Heart left ventricle (tissue), 16 donors: ENCODE measurements around the gene NEMF. TPM values are rescaled to one million over a fixed set of nuclear protein-coding genes. Genes with fewer than 3 reads are reported as not detected.
A peak's percentile ranks its signal among the peaks of the same experiment; 100 is the strongest.

ENCODE experiments used
- ATAC-seq, 4 donors: fragments of 200-7000 bp; cut with Tn5 transposase; one replicate each; pipeline ENCODE4 v1.9.1; 2020 to 2022; ENCODE audit warnings: moderate library complexity in 4 of 4, mild to moderate bottlenecking in 3 of 4, moderate number of reproducible peaks in 1 of 4
- DNase-seq, 5 donors: peaks; one replicate each; pipeline ENCODE4 v3.0.0-alpha.2; 2020
- H3K27ac ChIP-seq, 12 donors: fragments of 200-600 bp; sonication (generic) in 4 of 12; one replicate each; pipeline versions ENCODE4 v1.5.0 to v1.8.0; 2016 to 2022; ENCODE audit warnings: mild to moderate bottlenecking in 2 of 12
- H3K27me3 ChIP-seq, 9 donors: fragments of 200-600 bp; sonication (generic) in 2 of 9; one replicate each; pipeline versions ENCODE4 v1.5.1 to v1.8.0; 2016 to 2022; ENCODE audit warnings: mild to moderate bottlenecking in 3 of 9
- H3K36me3 ChIP-seq, 9 donors: fragments of 200-600 bp; sonication (generic) in 2 of 9; one replicate each; pipeline versions ENCODE4 v1.5.0 to v1.8.0; 2018 to 2022; ENCODE audit warnings: mild to moderate bottlenecking in 2 of 9
- H3K4me1 ChIP-seq, 12 donors: fragments of 200-600 bp; sonication (generic) in 4 of 12; one replicate each; pipeline versions ENCODE4 v1.5.0 to v1.8.0; 2016 to 2022; ENCODE audit warnings: mild to moderate bottlenecking in 3 of 12
- H3K4me3 ChIP-seq, 12 donors: fragments of 200-600 bp; sonication (generic) in 4 of 12; one replicate each; pipeline versions ENCODE4 v1.5.0 to v1.8.0; 2017 to 2022; ENCODE audit warnings: mild to moderate bottlenecking in 9 of 12, moderate library complexity in 4 of 12
- H3K9me3 ChIP-seq, 12 donors: fragments of 200-600 bp; sonication (generic) in 4 of 12; one replicate each; pipeline versions ENCODE4 v1.5.0 to v1.8.0; 2016 to 2022; ENCODE audit warnings: mild to moderate bottlenecking in 1 of 12
- POLR2A ChIP-seq, 2 donors: fragments of 450-650 bp; IDR thresholded peaks; one replicate each; pipeline ENCODE4 v1.6.1; 2017; ENCODE audit warnings: antibody characterized with exemption in 2 of 2, mild to moderate bottlenecking in 2 of 2, moderate library complexity in 2 of 2
- WGBS, 4 donors: extraction: QIAGEN DNeasy Blood & Tissue Kit in 2 of 4; methylation state at CpG; one replicate each; pipeline versions ENCODE4 v1.1.5 to v1.1.7; 2013 to 2018; 5-methylcytosine and 5-hydroxymethylcytosine counted together
- intact Hi-C, 10 donors: fragments of 100-400 bp; cut with DNase I; formaldehyde crosslinking; loops; one replicate each; pipeline versions ENCODE4 v1.11.1 to v1.14.2; 2022
- polyA plus RNA-seq, 2 donors: library from polyadenylated mRNA; stranded (reverse); fragments of 200-250 nt; gene quantifications; one replicate each; pipeline ENCODE4 v1.2.3, GENCODE V29; 2013
- total RNA-seq, 9 donors: library from RNA; depleted of rRNA in 2 of 9; stranded (reverse); fragments of >200 nt in 2 of 9; fragmentation: NEBNext Ultra II Directional in 3 of 9; extraction: Animal tissue kit (Norgen Biotek cat#: 25700) in 3 of 9; gene quantifications; one replicate each; pipeline versions ENCODE4 v1.1.0 to v1.2.4, GENCODE V29; 2016 to 2023
- TF ChIP-seq, protein P1 (sequence below), 12 donors: fragments of 200-600 bp; sonication (generic) in 4 of 12; IDR thresholded peaks; one replicate each; pipeline versions ENCODE4 v1.5.0 to v1.8.0; 2018 to 2022; ENCODE audit warnings: antibody characterized with exemption in 12 of 12, mild to moderate bottlenecking in 5 of 12
- donor health status: ischemic (EF 13 %, LVEDD 7.1; RV severe dilation, severe dysfunction).
- donor health status: healthy with polysubstance abuse.
- donor health status: DM: no; HTN: yes; CAD: no.
- donor health status: DM: no; HTN: no; CAD: no.
- donor health status: ischemic (EF 25% LVEDD 6.9; RV normal size, moderate dysfunction).
- donor health status: ischemic (EF 25% LVEDD 5.7; RV mildly dilated, moderate dysfunction).
- donor health status: healthy.
- donor health status: DM: yes; HTN: yes; CAD: no.
- donor health status: ischemic (EF 35%, LVEDD 5.7; RV mildly dilated, moderate dysfunction).
- donor health status: nonischemic (EF 11% LVEDD 7.7; RV severe dilation, severe dysfunction).
- donor health status: DM: yes; HTN: yes; CAD: no.
- donor health status: PGD.
- donor health status: ischemic (EF 29% LVEDD 5.4; RV normal size, mild dysfunction).
- donor health status: nonischemic (EF 23%, LVEDD 6.1; RV moderate dilation, normal function).

The NEMF gene
- total and polyA plus RNA-seq, 11 donors: 26.7 to 69.7 (median 48.3) TPM

DNA sequence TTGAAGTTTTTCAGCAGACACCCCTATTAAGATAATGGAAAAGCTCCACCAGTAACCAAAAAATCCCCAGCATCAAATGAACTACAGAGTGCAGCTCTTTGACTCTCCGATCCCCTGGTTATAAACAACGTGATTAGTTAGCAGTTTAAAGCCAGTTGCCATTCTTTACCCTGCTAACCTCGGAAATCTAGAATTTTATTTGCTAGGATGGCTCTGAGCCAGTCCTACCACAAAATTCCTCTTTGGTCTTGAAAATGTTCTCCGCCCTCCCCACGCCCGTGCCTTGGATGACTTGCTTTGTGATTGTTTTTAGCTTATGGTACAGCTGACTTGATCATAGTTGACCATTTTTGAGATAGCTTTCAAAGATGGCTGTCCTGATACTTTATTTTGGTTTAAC, 83.4 kb downstream of the NEMF start:
- ATAC-seq (no peak), DNase-seq (no peak)
- Histone ChIP-seq H3K4me1 (peaks cover 0 to 41% (median 25%) of the 10 kb centered on the region in 12 donors), H3K4me3 (peak overlapping the region; percentile 59 to 100 (median 95)), H3K27me3 (no peaks in the 10 kb centered on the region), H3K27ac (peak overlapping the region in 11 of 12 donors; percentile 91 to 99 (median 99)), H3K36me3 (peaks cover 0 to 29% (median 19%) of the 10 kb centered on the region in 9 donors), H3K9me3 (no peaks in the 10 kb centered on the region)
- WGBS, 4 donors: 31 to 41% (median 32%) methylated on average over 6 of the region's 6 CpGs
- TF ChIP-seq, protein P1, sequence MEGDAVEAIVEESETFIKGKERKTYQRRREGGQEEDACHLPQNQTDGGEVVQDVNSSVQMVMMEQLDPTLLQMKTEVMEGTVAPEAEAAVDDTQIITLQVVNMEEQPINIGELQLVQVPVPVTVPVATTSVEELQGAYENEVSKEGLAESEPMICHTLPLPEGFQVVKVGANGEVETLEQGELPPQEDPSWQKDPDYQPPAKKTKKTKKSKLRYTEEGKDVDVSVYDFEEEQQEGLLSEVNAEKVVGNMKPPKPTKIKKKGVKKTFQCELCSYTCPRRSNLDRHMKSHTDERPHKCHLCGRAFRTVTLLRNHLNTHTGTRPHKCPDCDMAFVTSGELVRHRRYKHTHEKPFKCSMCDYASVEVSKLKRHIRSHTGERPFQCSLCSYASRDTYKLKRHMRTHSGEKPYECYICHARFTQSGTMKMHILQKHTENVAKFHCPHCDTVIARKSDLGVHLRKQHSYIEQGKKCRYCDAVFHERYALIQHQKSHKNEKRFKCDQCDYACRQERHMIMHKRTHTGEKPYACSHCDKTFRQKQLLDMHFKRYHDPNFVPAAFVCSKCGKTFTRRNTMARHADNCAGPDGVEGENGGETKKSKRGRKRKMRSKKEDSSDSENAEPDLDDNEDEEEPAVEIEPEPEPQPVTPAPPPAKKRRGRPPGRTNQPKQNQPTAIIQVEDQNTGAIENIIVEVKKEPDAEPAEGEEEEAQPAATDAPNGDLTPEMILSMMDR (IDR thresholded peaks at IDR 0.05): no peak
- intact Hi-C loops: loop anchor here in 7 of 10 donors (5.0 to 10.0 kb wide), 5 partner anchors 74 to 137 kb away; partner anchors contain the start of genes DNAAF2 (in 4 of the 7) and KLHDC1 (in 3 of the 7)

DNA sequence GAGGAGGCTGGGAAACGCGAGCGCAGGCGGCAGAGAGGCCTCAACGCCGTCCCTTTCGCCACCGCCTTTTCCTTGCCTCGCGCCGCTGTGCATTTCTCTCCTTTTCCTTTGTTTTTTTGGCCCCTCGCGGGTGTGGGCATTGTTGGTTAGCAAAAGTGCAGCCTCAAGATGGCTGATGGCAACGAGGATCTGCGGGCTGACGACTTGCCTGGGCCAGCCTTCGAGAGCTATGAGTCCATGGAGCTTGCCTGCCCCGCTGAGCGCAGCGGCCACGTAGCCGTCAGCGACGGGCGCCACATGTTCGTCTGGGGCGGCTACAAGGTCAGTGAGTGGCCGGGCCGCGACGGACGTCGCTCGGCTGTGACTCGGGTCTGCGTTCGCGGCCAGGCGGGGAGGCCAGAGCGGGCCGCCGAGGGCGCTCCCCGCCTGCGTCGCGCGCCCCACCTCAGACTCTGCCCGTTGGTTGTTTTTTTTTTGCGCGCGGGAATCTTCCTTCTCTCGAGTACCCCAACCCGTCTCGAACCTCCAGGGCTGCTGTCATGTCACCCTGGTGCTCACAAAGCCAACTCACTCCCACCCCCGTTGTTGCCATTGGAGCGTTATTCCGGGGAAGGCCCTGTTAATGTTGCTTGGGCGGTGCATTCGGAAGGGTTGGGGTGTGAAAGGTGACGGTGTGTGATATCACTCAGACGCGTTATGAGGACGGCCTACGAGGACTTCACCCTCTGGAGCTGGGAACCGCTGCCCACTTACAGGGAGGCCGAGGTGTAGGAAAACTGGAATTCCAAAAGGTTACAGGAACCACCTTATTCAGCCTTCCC, 84.1 kb downstream of the NEMF start:
- Histone ChIP-seq H3K9me3 (no peaks in the 10 kb centered on the region), H3K36me3 (peaks cover 0 to 22% (median 13%) of the 10 kb centered on the region in 9 donors), H3K4me3 (peak overlapping the region; percentile 59 to 100 (median 95)), H3K27me3 (no peaks in the 10 kb centered on the region), H3K4me1 (peaks cover 0 to 37% (median 23%) of the 10 kb centered on the region in 12 donors), H3K27ac (peak overlapping the region; percentile 91 to 99 (median 99))
- intact Hi-C loops: loop anchor here in 8 of 10 donors (1.0 to 10.0 kb wide), 6 partner anchors 74 to 136 kb away; partner anchors contain the start of genes DNAAF2 (in 4 of the 8) and KLHDC1 (in 3 of the 8)
- WGBS, 4 donors: 0 to 1% (median 0%) methylated on average over 40 to 67 of the region's 67 CpGs
- ATAC-seq (peak; percentile 22 to 54 (median 52)), DNase-seq (peak; percentile 50 to 77 (median 58))
- TF ChIP-seq, protein P1 (IDR thresholded peaks at IDR 0.05): no peak
- TF ChIP-seq POLR2A (IDR thresholded peaks at IDR 0.05): no peak

DNA sequence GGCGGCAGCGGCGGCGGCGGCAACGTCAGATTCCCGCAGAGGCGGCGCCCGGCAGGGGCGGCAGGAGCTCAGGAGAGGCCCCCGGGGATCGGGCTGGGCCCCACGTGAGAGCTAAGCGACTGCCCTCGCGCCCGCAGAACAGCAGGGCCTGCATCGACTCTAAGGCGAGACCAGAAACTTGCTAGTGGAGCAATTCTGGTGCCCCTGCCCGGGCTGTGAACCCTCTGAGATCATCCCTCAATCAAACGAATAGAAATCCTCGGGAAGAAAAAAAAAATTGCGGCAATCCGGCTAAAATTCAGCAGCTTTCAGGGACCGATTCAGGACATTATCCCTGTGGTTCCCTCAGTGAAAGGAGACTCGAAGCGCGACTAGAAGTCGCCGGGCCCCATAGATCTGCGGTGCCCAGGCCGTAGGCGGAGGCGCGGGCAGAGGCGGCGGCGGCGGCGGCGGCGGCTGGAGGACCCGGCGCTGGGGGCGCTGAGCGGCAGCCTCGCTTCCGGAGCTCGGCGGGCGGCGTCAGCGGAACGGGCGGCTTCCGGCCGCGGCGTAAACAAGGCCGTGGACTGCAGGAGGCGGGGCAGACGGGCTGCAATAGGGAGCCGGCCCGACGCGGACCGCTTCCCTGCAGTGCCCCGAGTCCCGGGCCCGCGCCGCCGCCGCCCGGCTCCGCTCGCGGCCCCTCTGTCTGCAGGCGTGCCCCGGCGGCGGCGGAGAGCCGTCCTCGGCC, 84.9 kb downstream of the NEMF start, which contains the start of gene KLHDC2:
Gene KLHDC2 (plus strand): TSS at position 583 of the 730 bp plus-strand sequence. CDS start 316 bp downstream, outside the sequence.
- TF ChIP-seq POLR2A (IDR thresholded peaks at IDR 0.05): peak; percentile 81 to 97
- TF ChIP-seq, protein P1 (IDR thresholded peaks at IDR 0.05): peak in 8 of 12 donors; percentile 22 to 71 (median 49)

More for the DNA sequence above, 84.9 kb downstream of the NEMF start, which contains the start of gene KLHDC2:
- Histone ChIP-seq H3K4me3 (peak within 1 kb of the TSS; percentile 59 to 100 (median 95)), H3K4me1 (peaks cover 0 to 37% (median 23%) of the 10 kb centered on the region in 12 donors), H3K27ac (peak within 1 kb of the TSS; percentile 91 to 99 (median 99)), H3K36me3 (peaks cover 0 to 16% (median 10%) of the 10 kb centered on the region in 9 donors), H3K9me3 (no peaks in the 10 kb centered on the region), H3K27me3 (no peaks in the 10 kb centered on the region)
- WGBS, 4 donors: 0 to 1% (median 1%) methylated on average over 20 to 86 of the region's 86 CpGs
- peak; percentile 91 to 96 (median 93) for DNase-seq
- intact Hi-C loops: loop anchor here in 9 of 10 donors (1.0 to 10.0 kb wide), 7 partner anchors 73 to 135 kb away; partner anchors contain the start of genes DNAAF2 (in 5 of the 9) and KLHDC1 (in 3 of the 9)
- peak; percentile 84 to 96 (median 93) for ATAC-seq
